C4-2B (cell line): ENCODE measurements around the gene CDH12.

ENCODE experiments used
- H3K27ac ChIP-seq: fragments of 450-650 bp; 2 replicates; pipeline ENCODE4 v1.5.1; 2017
- CTCF ChIP-seq: fragments of 450-650 bp; conservative IDR thresholded peaks from 2 replicates; pipeline ENCODE4 v1.5.1; 2017; ENCODE audit warnings: mild to moderate bottlenecking
- ZFX ChIP-seq: fragments of 450-650 bp; IDR thresholded peaks from 2 replicates; pipeline ENCODE4 v1.6.1; 2017

The CDH12 gene

GRCh38 chr5:22734907-22735306 lies 118.2 kb downstream of the CDH12 start:
- no peak overlapping the region for H3K27ac ChIP-seq
- TF ChIP-seq ZFX (no peak), CTCF (no peak)

GRCh38 chr5:22728610-22729009 lies 124.5 kb downstream of the CDH12 start:
- TF ChIP-seq ZFX: no peak
- TF ChIP-seq CTCF: no peak
- H3K27ac ChIP-seq: no peak overlapping the region

- no peak for TF ChIP-seq CTCF
- no peak for TF ChIP-seq ZFX
- no peak overlapping the region for H3K27ac ChIP-seq
Observed at GRCh38 chr5:22722491-22722890, 130.7 kb downstream of the CDH12 start.

- H3K27ac ChIP-seq: no peak overlapping the region
- TF ChIP-seq CTCF (no peak), ZFX (no peak)
Observed at GRCh38 chr5:22722056-22722455, 131.1 kb downstream of the CDH12 start.

- TF ChIP-seq ZFX: no peak
- TF ChIP-seq CTCF: no peak
- H3K27ac ChIP-seq: no peak overlapping the region
Observed at GRCh38 chr5:22719842-22720241, 133.3 kb downstream of the CDH12 start.

GRCh38 chr5:22710660-22711059 lies 142.5 kb downstream of the CDH12 start:
- H3K27ac ChIP-seq: no peak overlapping the region
- TF ChIP-seq ZFX: no peak
- TF ChIP-seq CTCF: no peak

- H3K27ac ChIP-seq: no peak overlapping the region
- no peak for TF ChIP-seq ZFX
Observed at GRCh38 chr5:22709743-22710142, 143.4 kb downstream of the CDH12 start.

GRCh38 chr5:22708770-22709328 lies 144.3 kb downstream of the CDH12 start:
- TF ChIP-seq ZFX (no peak), CTCF (peak; percentile 30)

More at GRCh38 chr5:22708770-22709328, 144.3 kb downstream of the CDH12 start:
- H3K27ac ChIP-seq: no peak overlapping the region
